Measurements from ENCODE around the gene CACNA1C. TPM values are rescaled to one million over a fixed set of nuclear protein-coding genes. Genes with fewer than 3 reads are reported as not detected.
A peak's percentile ranks its signal among the peaks of the same experiment; 100 is the strongest.

Gene CACNA1C
- total RNA-seq, 6 donors from 2014 or later = 5.2 to 45.1 (median 8.8) TPM

- H3K4me1 ChIP-seq = peaks cover 0 to 19% (median 3%) of the 10 kb centered on the region in 4 donors
- H3K27me3 ChIP-seq = no peaks in the 10 kb centered on the region
- TF ChIP-seq POLR2AphosphoS5 (IDR thresholded peaks at IDR 0.05) = no peak
- TF ChIP-seq POLR2A (IDR thresholded peaks at IDR 0.05) = no peak
- no peak for TF ChIP-seq EP300 (IDR thresholded peaks at IDR 0.05)
- no peak for TF ChIP-seq CTCF (IDR thresholded peaks at IDR 0.05)
- H3K9me3 ChIP-seq = no peaks in the 10 kb centered on the region
- H3K27ac ChIP-seq = no peak overlapping the region
- WGBS, 2 donors = 82 to 94% methylated on average over 2 to 3 of the region's 3 CpGs
- H3K4me3 ChIP-seq = no peak overlapping the region
- ATAC-seq (ENCODE audit: low FRiP score in 2 of 2) (no peak), DNase-seq (no peak)
- no peaks in the 10 kb centered on the region for H3K36me3 ChIP-seq
Measured at GRCh38 chr12:2335513-2335912, 282.7 kb downstream of the CACNA1C start.

GRCh38 chr12:2335916-2336315, 283.1 kb downstream of the CACNA1C start:
- TF ChIP-seq CTCF (IDR thresholded peaks at IDR 0.05) (no peak), EP300 (IDR thresholded peaks at IDR 0.05) (no peak), POLR2AphosphoS5 (IDR thresholded peaks at IDR 0.05) (no peak), POLR2A (IDR thresholded peaks at IDR 0.05) (no peak)
- DNase-seq = no peak
- Histone ChIP-seq H3K27me3 (no peaks in the 10 kb centered on the region), H3K9me3 (no peaks in the 10 kb centered on the region), H3K27ac (no peak overlapping the region), H3K4me3 (no peak overlapping the region), H3K4me1 (peaks cover 0 to 19% (median 3%) of the 10 kb centered on the region in 4 donors), H3K36me3 (no peaks in the 10 kb centered on the region)
- no peak for ATAC-seq (ENCODE audit: low FRiP score in 2 of 2)
- 61% methylated on average over 3 of the region's 3 CpGs for WGBS, 2 donors

GRCh38 chr12:2336409-2336829, 283.6 kb downstream of the CACNA1C start:
- Histone ChIP-seq H3K27ac (peak overlapping the region; percentile 8 to 64 (median 36)), H3K36me3 (no peaks in the 10 kb centered on the region), H3K27me3 (no peaks in the 10 kb centered on the region), H3K4me3 (no peak overlapping the region), H3K9me3 (no peaks in the 10 kb centered on the region), H3K4me1 (peaks cover 0 to 19% (median 4%) of the 10 kb centered on the region in 4 donors)
- DNase-seq (no peak), ATAC-seq (ENCODE audit: low FRiP score in 2 of 2) (peak; percentile 41 to 89)
- 45 to 67% methylated on average over 5 of the region's 5 CpGs for WGBS, 2 donors
- TF ChIP-seq EP300 (IDR thresholded peaks at IDR 0.05) = no peak
- TF ChIP-seq CTCF (IDR thresholded peaks at IDR 0.05) = no peak
- TF ChIP-seq POLR2AphosphoS5 (IDR thresholded peaks at IDR 0.05) = no peak
- TF ChIP-seq POLR2A (IDR thresholded peaks at IDR 0.05) = no peak

- peak overlapping the region; percentile 8 to 64 (median 36) for H3K27ac ChIP-seq
- no peak for TF ChIP-seq POLR2A (IDR thresholded peaks at IDR 0.05)
- no peak for TF ChIP-seq CTCF (IDR thresholded peaks at IDR 0.05)
- no peak for TF ChIP-seq EP300 (IDR thresholded peaks at IDR 0.05)
- no peak for TF ChIP-seq POLR2AphosphoS5 (IDR thresholded peaks at IDR 0.05)
- no peaks in the 10 kb centered on the region for H3K36me3 ChIP-seq
- DNase-seq (no peak), ATAC-seq (ENCODE audit: low FRiP score in 2 of 2) (no peak)
- no peaks in the 10 kb centered on the region for H3K27me3 ChIP-seq
- WGBS, 2 donors = 86 to 90% methylated on average over 9 to 11 of the region's 11 CpGs
- H3K4me3 ChIP-seq = no peak overlapping the region
- H3K9me3 ChIP-seq = no peaks in the 10 kb centered on the region
- H3K4me1 ChIP-seq = peaks cover under 1 to 18% (median 6%) of the 10 kb centered on the region in 4 donors
Measured at GRCh38 chr12:2337031-2338010, 284.5 kb downstream of the CACNA1C start.

Measured in upper lobe of left lung (tissue), 6 donors.